Osteoblast (primary cell): Measurements from ENCODE around the gene ZDHHC11. TPM values are rescaled to one million over a fixed set of nuclear protein-coding genes. Genes with fewer than 3 reads are reported as not detected.
A peak's percentile ranks its signal among the peaks of the same experiment; 100 is the strongest.
"Not testable (repeated sequence)": the region's sequence is repeated elsewhere in the genome, so short reads cannot be mapped to it uniquely, and the experiment has no call there.

ENCODE experiments used
- DNase-seq: peaks from one replicate; pipeline ENCODE4 v3.0.0; 2011; ENCODE audit warnings: low spot score, mixed read lengths; ENCODE audit not compliant: insufficient read length; ENCODE audit errors: missing footprints
- H2AFZ ChIP-seq: 2 replicates; pipeline ENCODE4 v1.6.0; 2011; ENCODE audit warnings: mild to moderate bottlenecking, low read length
- H3K27ac ChIP-seq: 2 replicates; pipeline ENCODE4 v1.5.1; 2011; ENCODE audit warnings: mild to moderate bottlenecking, low read depth, low read length, moderate library complexity
- H3K27me3 ChIP-seq: 2 replicates; pipeline ENCODE4 v1.6.0; 2012; ENCODE audit warnings: mild to moderate bottlenecking, control low read depth, inconsistent platforms, low read length, moderate library complexity; ENCODE audit not compliant: insufficient read depth
- H3K36me3 ChIP-seq: 2 replicates; pipeline ENCODE4 v1.5.1; 2011; ENCODE audit warnings: mild to moderate bottlenecking, low read length, control low read depth, moderate library complexity; ENCODE audit not compliant: insufficient read depth
- H3K4me1 ChIP-seq: 2 replicates; pipeline ENCODE4 v1.5.1; 2011; ENCODE audit warnings: mild to moderate bottlenecking, low read length, control low read depth, moderate library complexity; ENCODE audit not compliant: insufficient read depth
- H3K4me2 ChIP-seq: 2 replicates; pipeline ENCODE4 v1.6.0; 2011; ENCODE audit warnings: mild to moderate bottlenecking, low read length; ENCODE audit not compliant: insufficient read depth
- H3K4me3 ChIP-seq: fragments of 200-600 bp; sonication (generic); 3 replicates; pipeline ENCODE4 v1.5.1; 2012; ENCODE audit warnings: mild to moderate bottlenecking, low read length, inconsistent platforms; ENCODE audit not compliant: insufficient read depth
- H3K79me2 ChIP-seq: 2 replicates; pipeline ENCODE4 v1.6.0; 2012; ENCODE audit warnings: mild to moderate bottlenecking, low read length, control low read depth, inconsistent platforms; ENCODE audit not compliant: insufficient read depth
- H3K9me3 ChIP-seq: 2 replicates; pipeline ENCODE4 v1.5.1; 2011; ENCODE audit warnings: low read depth, low read length, control low read depth
- H4K20me1 ChIP-seq: 2 replicates; pipeline ENCODE4 v1.6.0; 2012; ENCODE audit warnings: mild to moderate bottlenecking, low read length, control low read depth; ENCODE audit not compliant: insufficient read depth
- CTCF ChIP-seq: IDR thresholded peaks from 2 replicates; pipeline ENCODE4 v1.5.1; 2011; ENCODE audit warnings: mild to moderate bottlenecking, low read depth, low read length, moderate library complexity; ENCODE audit errors: extremely low read depth
- total RNA-seq: library from RNA; depleted of rRNA; stranded (reverse); fragments of >200 nt; gene quantifications from 2 replicates; pipeline ENCODE4 v1.2.3, GENCODE V29; 2012

ZDHHC11 gene
- total RNA-seq, 1 donor: 1.8 TPM

- DNase-seq: peak; percentile 52
- H3K27ac ChIP-seq: no peak overlapping the region
- no peak overlapping the region for H3K4me3 ChIP-seq
- no peaks in the 10 kb centered on the region for H3K79me2 ChIP-seq
- H3K9me3 ChIP-seq: no peaks in the 10 kb centered on the region
- no peaks in the 10 kb centered on the region for H4K20me1 ChIP-seq
- no peaks in the 10 kb centered on the region for H3K27me3 ChIP-seq
- TF ChIP-seq CTCF: no peak
- H2AFZ ChIP-seq: no peak overlapping the region
- no peak overlapping the region for H3K4me2 ChIP-seq
- no peaks in the 10 kb centered on the region for H3K4me1 ChIP-seq
- H3K36me3 ChIP-seq: no peaks in the 10 kb centered on the region
These were observed 93.3 kb downstream of the ZDHHC11 start for GRCh38 chr5:757346-757930.

GRCh38 chr5:756865-757345 lies 93.9 kb downstream of the ZDHHC11 start:
- no peak overlapping the region for H3K4me2 ChIP-seq
- no peak overlapping the region for H3K4me3 ChIP-seq
- H3K9me3 ChIP-seq: no peaks in the 10 kb centered on the region
- H3K79me2 ChIP-seq: no peaks in the 10 kb centered on the region
- TF ChIP-seq CTCF: no peak
- DNase-seq: no peak
- H3K27me3 ChIP-seq: no peaks in the 10 kb centered on the region
- H4K20me1 ChIP-seq: no peaks in the 10 kb centered on the region
- no peaks in the 10 kb centered on the region for H3K36me3 ChIP-seq
- no peak overlapping the region for H2AFZ ChIP-seq
- no peak overlapping the region for H3K27ac ChIP-seq
- H3K4me1 ChIP-seq: no peaks in the 10 kb centered on the region

- no peak for DNase-seq
- no peak overlapping the region for H3K27ac ChIP-seq
- H3K4me2 ChIP-seq: no peak overlapping the region
- no peak for TF ChIP-seq CTCF
- no peak overlapping the region for H3K4me3 ChIP-seq
- H3K9me3 ChIP-seq: no peaks in the 10 kb centered on the region
- H3K79me2 ChIP-seq: no peaks in the 10 kb centered on the region
- no peaks in the 10 kb centered on the region for H3K36me3 ChIP-seq
- no peaks in the 10 kb centered on the region for H3K27me3 ChIP-seq
- no peaks in the 10 kb centered on the region for H3K4me1 ChIP-seq
- no peaks in the 10 kb centered on the region for H4K20me1 ChIP-seq
- no peak overlapping the region for H2AFZ ChIP-seq
These were observed 94.6 kb downstream of the ZDHHC11 start for GRCh38 chr5:756171-756570.

GRCh38 chr5:754143-754632 lies 96.6 kb downstream of the ZDHHC11 start:
- H3K36me3 ChIP-seq, H2AFZ ChIP-seq, H3K27me3 ChIP-seq, DNase-seq, H3K4me1 ChIP-seq, H3K4me2 ChIP-seq, H3K9me3 ChIP-seq, H3K79me2 ChIP-seq, H4K20me1 ChIP-seq, H3K27ac ChIP-seq, H3K4me3 ChIP-seq: not testable (repeated sequence)

GRCh38 chr5:753567-754142 lies 97.1 kb downstream of the ZDHHC11 start:
- not testable (repeated sequence) for H4K20me1 ChIP-seq, H3K36me3 ChIP-seq, H3K4me3 ChIP-seq, H3K9me3 ChIP-seq, DNase-seq, H3K79me2 ChIP-seq, H2AFZ ChIP-seq, H3K4me1 ChIP-seq, H3K27me3 ChIP-seq, H3K4me2 ChIP-seq, H3K27ac ChIP-seq

GRCh38 chr5:752532-753115 lies 98.2 kb downstream of the ZDHHC11 start:
- not testable (repeated sequence) for H2AFZ ChIP-seq, H3K79me2 ChIP-seq, H3K9me3 ChIP-seq, H3K4me3 ChIP-seq, H3K4me2 ChIP-seq, H3K36me3 ChIP-seq, DNase-seq, H3K27ac ChIP-seq, H4K20me1 ChIP-seq, H3K4me1 ChIP-seq, H3K27me3 ChIP-seq
